ENCODE results near the gene AGPAT3.

Gene AGPAT3

GRCh38 chr21:43957128-43957571 lies 92.1 kb downstream of the AGPAT3 start:
- no peak for DNase-seq (ENCODE audit: low spot score)

- DNase-seq (ENCODE audit: low spot score), result no peak
These were observed 92.8 kb downstream of the AGPAT3 start for GRCh38 chr21:43957611-43958362.

GRCh38 chr21:43958364-43959158 lies 93.5 kb downstream of the AGPAT3 start:
- DNase-seq (ENCODE audit: low spot score), result no peak

- DNase-seq (ENCODE audit: low spot score), result no peak
These were observed 94.5 kb downstream of the AGPAT3 start for GRCh38 chr21:43959231-43960116.

- no peak for DNase-seq (ENCODE audit: low spot score)
These were observed 96.4 kb downstream of the AGPAT3 start for GRCh38 chr21:43961382-43961909.

- no peak for DNase-seq (ENCODE audit: low spot score)
These were observed 101.0 kb downstream of the AGPAT3 start for GRCh38 chr21:43965911-43966585.

GRCh38 chr21:43966946-43967512 lies 102.0 kb downstream of the AGPAT3 start:
- no peak for DNase-seq (ENCODE audit: low spot score)

GRCh38 chr21:43967981-43968380 lies 103.0 kb downstream of the AGPAT3 start:
- no peak for DNase-seq (ENCODE audit: low spot score)

GRCh38 chr21:43968410-43969114 lies 103.5 kb downstream of the AGPAT3 start:
- no peak for DNase-seq (ENCODE audit: low spot score)

GRCh38 chr21:43969115-43969444 lies 104.1 kb downstream of the AGPAT3 start:
- no peak for DNase-seq (ENCODE audit: low spot score)

GRCh38 chr21:43970551-43970950 lies 105.5 kb downstream of the AGPAT3 start:
- no peak for DNase-seq (ENCODE audit: low spot score)

- DNase-seq (ENCODE audit: low spot score), result no peak
These were observed 106.4 kb downstream of the AGPAT3 start for GRCh38 chr21:43971201-43971991.

- no peak for DNase-seq (ENCODE audit: low spot score)
These were observed 106.9 kb downstream of the AGPAT3 start for GRCh38 chr21:43971992-43972255.

- no peak for DNase-seq (ENCODE audit: low spot score)
These were observed 108.0 kb downstream of the AGPAT3 start for GRCh38 chr21:43972850-43973633.

GRCh38 chr21:43973634-43973955 lies 108.6 kb downstream of the AGPAT3 start:
- no peak for DNase-seq (ENCODE audit: low spot score)

- DNase-seq (ENCODE audit: low spot score), result no peak
These were observed 109.9 kb downstream of the AGPAT3 start for GRCh38 chr21:43974791-43975468.

GRCh38 chr21:43975469-43976098 lies 110.6 kb downstream of the AGPAT3 start:
- peak; percentile 75 for DNase-seq (ENCODE audit: low spot score)

GRCh38 chr21:43976661-43977060 lies 111.6 kb downstream of the AGPAT3 start:
- DNase-seq (ENCODE audit: low spot score), result no peak

All from hematopoietic multipotent progenitor cell treated with erythropoietin and hydrocortisone succinate and interleukin-3 and kit ligand, for 17 days (in vitro differentiated cells).